ENCODE results near the gene HPSE2.

DNA sequence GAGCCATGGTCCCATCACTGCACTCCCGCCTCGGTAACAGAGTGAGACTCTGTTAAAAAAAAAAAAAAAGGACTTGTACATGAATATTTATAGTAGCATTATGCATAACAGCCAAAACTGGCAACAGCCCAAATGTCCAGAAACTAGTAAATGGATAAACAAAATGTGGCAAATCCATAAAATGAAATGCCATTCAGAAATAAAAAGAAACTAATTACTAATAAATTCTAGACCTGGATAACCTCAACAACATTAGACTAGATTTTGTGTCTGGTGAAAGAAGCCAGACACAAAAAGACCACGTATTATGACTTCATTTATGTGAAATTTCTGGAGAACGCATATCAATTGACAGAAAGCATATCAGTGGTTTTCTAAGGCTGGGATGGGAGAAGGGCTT, 74.5 kb downstream of the HPSE2 start:
- TF ChIP-seq, protein P1, sequence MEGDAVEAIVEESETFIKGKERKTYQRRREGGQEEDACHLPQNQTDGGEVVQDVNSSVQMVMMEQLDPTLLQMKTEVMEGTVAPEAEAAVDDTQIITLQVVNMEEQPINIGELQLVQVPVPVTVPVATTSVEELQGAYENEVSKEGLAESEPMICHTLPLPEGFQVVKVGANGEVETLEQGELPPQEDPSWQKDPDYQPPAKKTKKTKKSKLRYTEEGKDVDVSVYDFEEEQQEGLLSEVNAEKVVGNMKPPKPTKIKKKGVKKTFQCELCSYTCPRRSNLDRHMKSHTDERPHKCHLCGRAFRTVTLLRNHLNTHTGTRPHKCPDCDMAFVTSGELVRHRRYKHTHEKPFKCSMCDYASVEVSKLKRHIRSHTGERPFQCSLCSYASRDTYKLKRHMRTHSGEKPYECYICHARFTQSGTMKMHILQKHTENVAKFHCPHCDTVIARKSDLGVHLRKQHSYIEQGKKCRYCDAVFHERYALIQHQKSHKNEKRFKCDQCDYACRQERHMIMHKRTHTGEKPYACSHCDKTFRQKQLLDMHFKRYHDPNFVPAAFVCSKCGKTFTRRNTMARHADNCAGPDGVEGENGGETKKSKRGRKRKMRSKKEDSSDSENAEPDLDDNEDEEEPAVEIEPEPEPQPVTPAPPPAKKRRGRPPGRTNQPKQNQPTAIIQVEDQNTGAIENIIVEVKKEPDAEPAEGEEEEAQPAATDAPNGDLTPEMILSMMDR (IDR thresholded peaks at IDR 0.05), result no peak
- TF ChIP-seq POLR2AphosphoS5 (IDR thresholded peaks at IDR 0.05; ENCODE audit: low read depth, low read length) (no peak), REST (IDR thresholded peaks at IDR 0.05; ENCODE audit: insufficient read depth in 1 of 2, low read depth in 2 of 2, low read length in 1 of 2) (no peak), SIN3A (IDR thresholded peaks at IDR 0.05; ENCODE audit: borderline replicate concordance, insufficient read depth, low read depth, low read length) (no peak)
